ENCODE results near the gene TRIP10.
A peak's percentile ranks its signal among the peaks of the same experiment; 100 is the strongest.

TRIP10 gene

DNA sequence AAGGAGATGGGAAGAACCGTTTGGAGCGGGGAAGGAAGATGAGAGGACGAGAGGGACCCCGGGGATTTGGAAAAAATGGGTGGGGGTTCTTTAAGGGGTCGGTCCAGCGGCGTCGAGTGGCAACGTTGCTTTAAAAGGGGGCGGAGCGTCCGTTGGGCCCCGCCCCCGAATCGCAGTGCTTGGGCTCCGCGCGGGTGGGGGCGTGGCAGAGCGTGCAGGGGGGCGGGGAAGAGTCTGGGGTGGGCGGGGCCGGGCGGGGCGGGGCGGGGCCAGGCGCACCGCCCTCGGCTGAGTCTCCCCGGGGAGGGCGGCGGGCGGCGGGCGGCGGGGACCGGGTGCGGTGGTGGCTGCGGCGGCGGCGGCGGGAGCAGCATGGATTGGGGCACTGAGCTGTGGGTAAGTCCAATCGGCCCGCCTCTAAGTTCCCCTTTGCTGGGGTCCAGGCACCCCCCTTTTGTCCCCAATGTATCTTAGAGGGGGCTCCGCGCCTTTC lies at the start of gene TRIP10:
TRIP10 (plus strand) TSS at position 291 of the 493 bp plus-strand sequence; CDS start at position 373, 82 bp downstream.
- Histone ChIP-seq H3K9ac (ENCODE audit: low read length) (peak within 1 kb of the TSS; percentile 80), H3K27me3 (ENCODE audit: control insufficient read depth, insufficient read depth, low read length) (no peaks in the 10 kb centered on the region), H3K9me3 (ENCODE audit: control insufficient read depth, low read length) (no peaks in the 10 kb centered on the region), H3K4me3 (ENCODE audit: low read length) (peak within 1 kb of the TSS; percentile 76), H3K36me3 (ENCODE audit: control insufficient read depth, insufficient read depth, low read length) (no peaks in the 10 kb centered on the region), H3K4me1 (ENCODE audit: control insufficient read depth, insufficient read depth, low read length) (peaks cover 43% of the 10 kb centered on the region)

DNA sequence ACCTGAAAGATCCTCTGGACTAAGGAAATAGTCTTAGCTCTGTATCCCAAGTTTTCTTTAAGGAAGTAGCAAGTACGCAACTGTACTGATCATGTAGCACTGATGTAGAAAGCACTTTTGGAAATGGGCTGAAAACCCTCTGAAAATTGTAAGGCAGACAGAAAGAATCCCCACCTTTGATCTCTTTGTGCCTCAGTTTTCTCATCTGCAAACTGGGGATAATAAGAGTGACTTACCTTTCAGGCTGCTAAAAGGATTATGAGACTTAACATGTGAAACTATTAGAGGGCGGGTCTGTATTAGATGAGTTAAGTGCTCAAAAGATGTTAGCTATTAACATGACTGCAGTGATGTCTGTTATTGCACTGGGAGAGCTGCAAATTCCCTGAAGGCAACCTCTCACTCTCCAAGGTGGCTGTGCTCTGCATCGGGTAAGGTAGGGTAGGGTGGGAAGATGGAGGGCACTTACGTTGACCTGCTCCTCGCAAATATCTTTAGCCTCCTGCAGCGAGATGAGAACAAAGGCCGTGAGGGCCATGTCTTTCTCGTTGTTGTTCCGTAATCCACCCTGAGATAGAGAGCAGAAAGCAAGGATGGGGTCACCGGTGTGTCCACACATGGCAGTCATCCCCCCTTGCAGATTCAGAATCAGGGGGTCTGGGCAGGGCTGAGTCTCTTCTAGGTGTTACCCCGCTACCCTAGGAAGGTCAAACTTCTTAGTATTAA lies 49.2 kb upstream of the TRIP10 start:
- Histone ChIP-seq H3K27me3 (ENCODE audit: control insufficient read depth, insufficient read depth, low read length) (no peaks in the 10 kb centered on the region), H3K4me1 (ENCODE audit: control insufficient read depth, insufficient read depth, low read length) (no peaks in the 10 kb centered on the region), H3K4me3 (ENCODE audit: low read length) (no peak overlapping the region), H3K9me3 (ENCODE audit: control insufficient read depth, low read length) (no peaks in the 10 kb centered on the region), H3K36me3 (ENCODE audit: control insufficient read depth, insufficient read depth, low read length) (no peaks in the 10 kb centered on the region), H3K9ac (ENCODE audit: low read length) (no peak overlapping the region)

- H3K27me3 ChIP-seq (ENCODE audit: control insufficient read depth, insufficient read depth, low read length), result no peaks in the 10 kb centered on the region
- no peaks in the 10 kb centered on the region for H3K9me3 ChIP-seq (ENCODE audit: control insufficient read depth, low read length)
- no peak overlapping the region for H3K9ac ChIP-seq (ENCODE audit: low read length)
- H3K4me3 ChIP-seq (ENCODE audit: low read length), result no peak overlapping the region
- no peaks in the 10 kb centered on the region for H3K4me1 ChIP-seq (ENCODE audit: control insufficient read depth, insufficient read depth, low read length)
- no peaks in the 10 kb centered on the region for H3K36me3 ChIP-seq (ENCODE audit: control insufficient read depth, insufficient read depth, low read length)
These were observed 48.1 kb upstream of the TRIP10 start for GRCh38 chr19:6691342-6691741.

DNA sequence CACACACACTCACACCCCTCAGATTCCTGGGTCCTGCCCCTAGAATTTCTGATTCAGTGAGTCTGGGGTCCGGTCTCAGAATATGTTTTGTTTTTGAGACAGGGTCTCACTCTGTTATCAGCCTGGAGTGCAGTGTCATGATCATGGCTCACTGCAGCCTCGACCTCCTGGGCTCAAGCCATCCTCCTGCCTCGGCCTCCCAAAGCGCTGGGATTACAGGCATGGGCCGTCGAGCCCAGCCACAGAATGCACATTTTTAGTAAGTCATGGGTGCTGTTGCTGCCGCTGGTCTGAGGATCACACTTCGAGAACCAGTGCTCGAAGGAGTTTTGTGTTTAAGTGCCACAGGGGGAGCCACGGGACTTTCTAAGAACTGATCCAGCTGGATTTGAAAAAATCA lies 47.5 kb upstream of the TRIP10 start:
- no peaks in the 10 kb centered on the region for H3K4me1 ChIP-seq (ENCODE audit: control insufficient read depth, insufficient read depth, low read length)
- H3K27me3 ChIP-seq (ENCODE audit: control insufficient read depth, insufficient read depth, low read length), result no peaks in the 10 kb centered on the region
- no peak overlapping the region for H3K4me3 ChIP-seq (ENCODE audit: low read length)
- no peaks in the 10 kb centered on the region for H3K9me3 ChIP-seq (ENCODE audit: control insufficient read depth, low read length)
- no peak overlapping the region for H3K9ac ChIP-seq (ENCODE audit: low read length)
- H3K36me3 ChIP-seq (ENCODE audit: control insufficient read depth, insufficient read depth, low read length), result no peaks in the 10 kb centered on the region

DNA sequence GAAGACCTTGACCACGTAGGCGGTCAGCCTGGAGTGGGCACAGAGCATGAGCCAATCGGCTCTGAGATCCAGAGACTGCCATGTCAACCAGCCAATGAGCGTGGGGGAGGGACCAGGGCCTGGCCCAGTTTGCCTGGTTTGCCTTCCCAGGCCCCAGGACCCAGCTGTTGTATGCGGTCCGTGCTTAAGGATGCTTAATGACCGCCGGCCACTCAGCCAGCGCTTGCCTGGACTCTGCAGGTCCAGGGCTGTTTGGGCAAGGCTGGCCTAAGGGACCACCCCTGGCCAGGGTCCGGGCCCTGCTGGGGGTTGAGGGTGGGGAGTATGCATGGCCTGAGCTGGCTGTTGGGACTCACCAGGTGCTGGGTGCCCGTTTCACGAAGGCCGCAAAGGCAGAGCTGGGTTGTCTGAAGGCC lies 46.4 kb upstream of the TRIP10 start:
- H3K27me3 ChIP-seq (ENCODE audit: control insufficient read depth, insufficient read depth, low read length), result no peaks in the 10 kb centered on the region
- H3K4me3 ChIP-seq (ENCODE audit: low read length), result no peak overlapping the region
- no peaks in the 10 kb centered on the region for H3K36me3 ChIP-seq (ENCODE audit: control insufficient read depth, insufficient read depth, low read length)
- H3K9ac ChIP-seq (ENCODE audit: low read length), result no peak overlapping the region
- H3K9me3 ChIP-seq (ENCODE audit: control insufficient read depth, low read length), result no peaks in the 10 kb centered on the region
- no peaks in the 10 kb centered on the region for H3K4me1 ChIP-seq (ENCODE audit: control insufficient read depth, insufficient read depth, low read length)

DNA sequence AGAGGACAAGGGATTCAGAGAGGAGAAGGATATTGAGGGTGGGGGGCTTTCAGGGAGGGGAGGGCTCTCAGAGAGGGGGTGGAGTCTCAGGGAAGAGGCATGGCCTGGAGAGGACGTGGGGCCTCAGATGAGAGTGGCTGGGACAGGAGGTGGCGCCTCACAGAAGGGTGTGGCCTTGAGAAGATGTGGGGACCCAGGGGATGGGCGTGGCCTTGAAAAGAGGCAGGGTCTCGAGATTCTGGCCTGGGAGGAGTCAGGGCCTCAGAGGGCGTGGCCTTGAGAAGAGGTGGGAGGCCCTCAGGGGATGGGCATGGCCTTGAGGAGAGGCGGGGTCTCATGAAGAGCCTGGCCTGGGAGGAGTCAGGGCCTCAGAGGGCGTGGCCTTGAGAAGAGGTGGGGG lies 45.8 kb upstream of the TRIP10 start:
- H3K36me3 ChIP-seq (ENCODE audit: control insufficient read depth, insufficient read depth, low read length), result no peaks in the 10 kb centered on the region
- no peaks in the 10 kb centered on the region for H3K9me3 ChIP-seq (ENCODE audit: control insufficient read depth, low read length)
- H3K9ac ChIP-seq (ENCODE audit: low read length), result no peak overlapping the region
- no peak overlapping the region for H3K4me3 ChIP-seq (ENCODE audit: low read length)
- no peaks in the 10 kb centered on the region for H3K4me1 ChIP-seq (ENCODE audit: control insufficient read depth, insufficient read depth, low read length)
- H3K27me3 ChIP-seq (ENCODE audit: control insufficient read depth, insufficient read depth, low read length), result no peaks in the 10 kb centered on the region

- H3K36me3 ChIP-seq (ENCODE audit: control insufficient read depth, insufficient read depth, low read length), result no peaks in the 10 kb centered on the region
- no peaks in the 10 kb centered on the region for H3K4me1 ChIP-seq (ENCODE audit: control insufficient read depth, insufficient read depth, low read length)
- no peaks in the 10 kb centered on the region for H3K27me3 ChIP-seq (ENCODE audit: control insufficient read depth, insufficient read depth, low read length)
- H3K9me3 ChIP-seq (ENCODE audit: control insufficient read depth, low read length), result no peaks in the 10 kb centered on the region
- no peak overlapping the region for H3K9ac ChIP-seq (ENCODE audit: low read length)
- no peak overlapping the region for H3K4me3 ChIP-seq (ENCODE audit: low read length)
These were observed 45.2 kb upstream of the TRIP10 start for GRCh38 chr19:6694147-6694815.

GRCh38 chr19:6696239-6696820 lies 43.1 kb upstream of the TRIP10 start:
- Histone ChIP-seq H3K27me3 (ENCODE audit: control insufficient read depth, insufficient read depth, low read length) (no peaks in the 10 kb centered on the region), H3K4me1 (ENCODE audit: control insufficient read depth, insufficient read depth, low read length) (no peaks in the 10 kb centered on the region), H3K9ac (ENCODE audit: low read length) (no peak overlapping the region), H3K9me3 (ENCODE audit: control insufficient read depth, low read length) (no peaks in the 10 kb centered on the region), H3K4me3 (ENCODE audit: low read length) (no peak overlapping the region), H3K36me3 (ENCODE audit: control insufficient read depth, insufficient read depth, low read length) (no peaks in the 10 kb centered on the region)

- Histone ChIP-seq H3K4me3 (ENCODE audit: low read length) (no peak overlapping the region), H3K9ac (ENCODE audit: low read length) (no peak overlapping the region), H3K27me3 (ENCODE audit: control insufficient read depth, insufficient read depth, low read length) (no peaks in the 10 kb centered on the region), H3K9me3 (ENCODE audit: control insufficient read depth, low read length) (no peaks in the 10 kb centered on the region), H3K36me3 (ENCODE audit: control insufficient read depth, insufficient read depth, low read length) (no peaks in the 10 kb centered on the region), H3K4me1 (ENCODE audit: control insufficient read depth, insufficient read depth, low read length) (no peaks in the 10 kb centered on the region)
These were observed 42.2 kb upstream of the TRIP10 start for GRCh38 chr19:6697291-6697690.

GRCh38 chr19:6699935-6700334 lies 39.5 kb upstream of the TRIP10 start:
- no peaks in the 10 kb centered on the region for H3K4me1 ChIP-seq (ENCODE audit: control insufficient read depth, insufficient read depth, low read length)
- no peaks in the 10 kb centered on the region for H3K27me3 ChIP-seq (ENCODE audit: control insufficient read depth, insufficient read depth, low read length)
- no peak overlapping the region for H3K9ac ChIP-seq (ENCODE audit: low read length)
- no peak overlapping the region for H3K4me3 ChIP-seq (ENCODE audit: low read length)
- no peaks in the 10 kb centered on the region for H3K9me3 ChIP-seq (ENCODE audit: control insufficient read depth, low read length)
- H3K36me3 ChIP-seq (ENCODE audit: control insufficient read depth, insufficient read depth, low read length), result no peaks in the 10 kb centered on the region

DNA sequence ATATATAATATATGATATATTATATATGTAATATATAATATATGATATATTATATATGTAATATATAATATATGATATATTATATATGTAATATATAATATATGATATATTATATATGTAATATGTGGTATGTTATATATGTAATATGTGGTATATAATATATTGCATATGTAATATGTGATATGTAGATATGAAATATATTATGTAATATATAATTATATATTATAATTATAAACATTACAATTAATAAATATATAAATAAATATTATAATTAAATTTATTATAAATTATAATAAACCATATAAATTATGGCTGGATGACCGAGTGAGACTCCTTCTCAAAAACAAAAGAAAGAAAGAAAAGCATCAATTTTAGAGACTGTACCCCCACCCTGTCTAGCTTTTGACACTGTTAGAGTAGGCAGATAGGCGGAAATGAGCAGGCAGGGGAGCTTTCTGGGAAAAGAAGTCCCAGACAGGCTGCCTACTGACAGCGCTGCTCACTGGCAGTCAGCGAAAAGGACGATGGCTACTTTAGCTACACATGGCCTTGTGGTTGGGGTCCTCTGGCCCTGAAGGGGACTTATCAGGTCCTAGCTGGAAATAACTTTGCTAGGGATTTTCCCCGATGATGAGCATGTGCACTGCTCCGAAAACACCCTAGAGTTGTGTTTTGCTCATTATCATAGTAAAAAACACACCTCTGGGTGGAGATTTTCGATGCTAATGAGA lies 38.7 kb upstream of the TRIP10 start:
- no peaks in the 10 kb centered on the region for H3K4me1 ChIP-seq (ENCODE audit: control insufficient read depth, insufficient read depth, low read length)
- H3K36me3 ChIP-seq (ENCODE audit: control insufficient read depth, insufficient read depth, low read length), result no peaks in the 10 kb centered on the region
- no peaks in the 10 kb centered on the region for H3K27me3 ChIP-seq (ENCODE audit: control insufficient read depth, insufficient read depth, low read length)
- no peaks in the 10 kb centered on the region for H3K9me3 ChIP-seq (ENCODE audit: control insufficient read depth, low read length)
- H3K9ac ChIP-seq (ENCODE audit: low read length), result no peak overlapping the region
- H3K4me3 ChIP-seq (ENCODE audit: low read length), result no peak overlapping the region

All from mucosa of stomach (tissue), 1 donor.